GM12801 (cell line): ENCODE data around the gene TMEM245.

ENCODE experiments used
- CTCF ChIP-seq: IDR thresholded peaks from one replicate; pipeline ENCODE4 v1.5.1; 2011; ENCODE audit warnings: control low read depth; ENCODE audit not compliant: insufficient read length; ENCODE audit errors: extremely low read depth

The TMEM245 gene

GRCh38 chr9:109162677-109163076 lies 42.9 kb upstream of the TMEM245 start:
- no peak for TF ChIP-seq CTCF

- TF ChIP-seq CTCF: no peak
These were observed 41.7 kb upstream of the TMEM245 start for GRCh38 chr9:109161471-109161870.

GRCh38 chr9:109159583-109159982 lies 39.8 kb upstream of the TMEM245 start:
- no peak for TF ChIP-seq CTCF

GRCh38 chr9:109158651-109159050 lies 38.9 kb upstream of the TMEM245 start:
- TF ChIP-seq CTCF: no peak

GRCh38 chr9:109156708-109157107 lies 37.0 kb upstream of the TMEM245 start:
- no peak for TF ChIP-seq CTCF

GRCh38 chr9:109150925-109151545 lies 31.3 kb upstream of the TMEM245 start:
- TF ChIP-seq CTCF: no peak

GRCh38 chr9:109149722-109150121 lies 30.0 kb upstream of the TMEM245 start:
- TF ChIP-seq CTCF: no peak
